ENCODE results near the gene SENP8. TPM values are rescaled to one million over a fixed set of nuclear protein-coding genes. Genes with fewer than 3 reads are reported as not detected.

Gene SENP8
- total RNA-seq, 1 experiment from 2014 or later: 3.8 TPM

DNA sequence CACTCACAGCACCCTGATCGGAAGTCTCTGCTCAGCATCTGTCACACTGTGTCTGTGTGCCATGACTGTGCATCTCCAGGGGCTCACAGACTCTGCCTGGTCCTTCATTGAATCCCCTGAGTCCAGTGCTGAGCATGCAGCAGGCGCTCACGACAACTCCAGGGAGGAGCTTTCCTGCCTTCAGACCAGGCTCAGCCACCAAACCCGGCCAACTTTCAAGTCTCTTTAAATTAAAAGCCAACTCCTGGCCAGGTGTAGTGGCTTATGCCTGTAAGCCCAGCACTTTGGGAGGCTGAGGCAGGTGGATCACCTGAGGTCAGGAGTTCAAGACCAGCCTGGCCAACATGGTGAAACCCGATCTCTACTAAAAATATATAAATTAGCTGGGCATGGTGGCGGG, 55.2 kb downstream of the SENP8 start:
- ChIA-PET CTCF (interaction anchor here (2.2 kb wide), 1 partner anchor 17 kb away, joined by 7 read pairs; no protein-coding TSS in a partner anchor), POLR2A (interaction anchor here (0.6 kb wide), 1 partner anchor 30 kb away, joined by 3 read pairs; no protein-coding TSS in a partner anchor)
- Mint-ChIP-seq H3K9me3 (ENCODE audit: unreplicated experiment) (no peaks in the 10 kb centered on the region), H3K27ac (ENCODE audit: low read depth, unreplicated experiment) (no peak overlapping the region), H3K4me3 (ENCODE audit: unreplicated experiment) (no peak overlapping the region), H3K27me3 (ENCODE audit: insufficient read depth, unreplicated experiment) (no peaks in the 10 kb centered on the region), H3K4me1 (ENCODE audit: insufficient read depth, unreplicated experiment) (peaks cover 22% of the 10 kb centered on the region), H3K36me3 (ENCODE audit: insufficient read depth, unreplicated experiment) (no peaks in the 10 kb centered on the region)
- DNase-seq (ENCODE audit: unreplicated experiment): no peak
- TF ChIP-seq, protein P1, sequence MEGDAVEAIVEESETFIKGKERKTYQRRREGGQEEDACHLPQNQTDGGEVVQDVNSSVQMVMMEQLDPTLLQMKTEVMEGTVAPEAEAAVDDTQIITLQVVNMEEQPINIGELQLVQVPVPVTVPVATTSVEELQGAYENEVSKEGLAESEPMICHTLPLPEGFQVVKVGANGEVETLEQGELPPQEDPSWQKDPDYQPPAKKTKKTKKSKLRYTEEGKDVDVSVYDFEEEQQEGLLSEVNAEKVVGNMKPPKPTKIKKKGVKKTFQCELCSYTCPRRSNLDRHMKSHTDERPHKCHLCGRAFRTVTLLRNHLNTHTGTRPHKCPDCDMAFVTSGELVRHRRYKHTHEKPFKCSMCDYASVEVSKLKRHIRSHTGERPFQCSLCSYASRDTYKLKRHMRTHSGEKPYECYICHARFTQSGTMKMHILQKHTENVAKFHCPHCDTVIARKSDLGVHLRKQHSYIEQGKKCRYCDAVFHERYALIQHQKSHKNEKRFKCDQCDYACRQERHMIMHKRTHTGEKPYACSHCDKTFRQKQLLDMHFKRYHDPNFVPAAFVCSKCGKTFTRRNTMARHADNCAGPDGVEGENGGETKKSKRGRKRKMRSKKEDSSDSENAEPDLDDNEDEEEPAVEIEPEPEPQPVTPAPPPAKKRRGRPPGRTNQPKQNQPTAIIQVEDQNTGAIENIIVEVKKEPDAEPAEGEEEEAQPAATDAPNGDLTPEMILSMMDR (IDR thresholded peaks at IDR 0.05; ENCODE audit: unreplicated experiment): no peak
- no TSS peak for BruUV-seq (replicated peaks)
- intact Hi-C loops (cut with micrococcal nuclease): no loop called here

DNA sequence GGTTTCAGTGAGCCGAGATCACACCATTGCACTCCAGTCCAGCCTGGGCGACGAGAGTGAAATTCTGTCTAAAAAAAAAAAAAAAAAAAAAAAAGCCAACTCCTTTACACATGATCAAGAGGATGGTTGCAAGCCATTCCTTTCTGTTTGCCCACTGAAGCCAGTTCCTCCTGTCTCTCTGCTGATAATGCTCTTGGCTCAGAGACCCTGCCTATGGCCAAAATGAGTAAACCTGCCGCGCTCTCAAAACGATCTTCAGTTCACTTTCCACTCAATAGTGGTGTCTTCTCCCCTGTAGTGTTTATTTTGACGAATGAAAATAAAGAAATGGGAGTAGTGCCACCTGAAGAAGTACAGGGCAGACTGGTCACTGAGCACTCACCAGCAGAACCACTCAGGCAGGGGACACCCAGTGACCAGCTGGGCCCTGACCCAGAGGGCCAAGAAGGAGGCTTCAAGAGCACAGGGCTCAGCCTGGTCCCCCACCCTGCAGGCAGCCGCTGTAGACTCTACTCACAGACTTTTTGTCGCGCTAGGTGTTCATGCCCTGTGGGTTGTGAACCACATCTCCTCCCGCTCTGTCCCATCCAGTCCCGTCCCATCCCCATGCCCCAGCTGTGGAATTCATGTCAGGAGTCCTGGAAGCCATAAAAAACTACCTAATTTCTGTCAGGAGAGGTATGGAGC, 55.8 kb downstream of the SENP8 start:
- ChIA-PET POLR2A (interaction anchor here (0.8 kb wide), 1 partner anchor 18 kb away, joined by 3 read pairs; no protein-coding TSS in a partner anchor), CTCF (interaction anchor here (2.2 kb wide), 1 partner anchor 18 kb away, joined by 7 read pairs; no protein-coding TSS in a partner anchor)

DNA sequence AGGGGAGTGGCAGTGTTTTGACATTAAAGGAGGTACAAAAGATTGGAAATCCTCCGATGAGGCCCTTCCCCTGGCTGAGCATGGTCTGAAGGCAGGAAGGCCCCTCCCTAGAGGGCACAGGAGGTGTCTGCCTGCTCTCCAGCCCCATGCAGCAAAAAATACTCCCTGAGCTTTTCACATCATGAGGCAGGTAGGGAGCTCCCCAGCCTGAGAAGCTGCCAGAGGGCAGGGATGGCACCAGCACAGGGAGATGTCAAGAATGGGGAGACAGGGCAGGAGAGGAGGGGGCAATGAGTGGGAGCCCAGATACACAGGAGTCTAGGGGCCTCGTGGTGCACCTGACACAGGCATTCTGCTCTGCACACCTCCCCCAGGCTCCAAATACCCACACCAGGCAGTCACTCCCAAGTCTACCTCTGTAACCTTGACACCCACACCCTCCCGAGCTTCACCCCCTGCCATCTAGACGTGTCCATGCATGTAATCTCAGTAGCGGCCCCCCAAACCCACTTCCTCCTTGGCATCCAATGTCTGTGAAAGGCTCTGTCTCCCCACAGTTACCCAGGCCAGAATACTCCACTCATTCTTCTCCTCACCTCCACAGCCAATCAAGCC, 56.5 kb downstream of the SENP8 start:
- Mint-ChIP-seq H3K27ac (ENCODE audit: low read depth, unreplicated experiment) (peak overlapping the region; percentile 39), H3K9me3 (ENCODE audit: unreplicated experiment) (no peaks in the 10 kb centered on the region), H3K4me3 (ENCODE audit: unreplicated experiment) (no peak overlapping the region), H3K27me3 (ENCODE audit: insufficient read depth, unreplicated experiment) (no peaks in the 10 kb centered on the region), H3K4me1 (ENCODE audit: insufficient read depth, unreplicated experiment) (peaks cover 11% of the 10 kb centered on the region), H3K36me3 (ENCODE audit: insufficient read depth, unreplicated experiment) (no peaks in the 10 kb centered on the region)
- POLR2A ChIA-PET: interaction anchor here (0.8 to 1.1 kb wide), 2 partner anchors 10 to 18 kb away, joined by 3 read pairs; no protein-coding TSS in a partner anchor
- TF ChIP-seq, protein P1 (IDR thresholded peaks at IDR 0.05; ENCODE audit: unreplicated experiment): no peak
- DNase-seq (ENCODE audit: unreplicated experiment): no peak
- intact Hi-C loops (cut with micrococcal nuclease): no loop called here
- CTCF ChIA-PET: interaction anchor here (2.2 kb wide), 1 partner anchor 18 kb away, joined by 7 read pairs; no protein-coding TSS in a partner anchor
- BruUV-seq (replicated peaks): no TSS peak

More for the DNA sequence above, 55.8 kb downstream of the SENP8 start:
- H3K4me1 Mint-ChIP-seq (ENCODE audit: insufficient read depth, unreplicated experiment): peaks cover 16% of the 10 kb centered on the region
- no peaks in the 10 kb centered on the region for H3K27me3 Mint-ChIP-seq (ENCODE audit: insufficient read depth, unreplicated experiment)
- TF ChIP-seq, protein P1 (IDR thresholded peaks at IDR 0.05; ENCODE audit: unreplicated experiment): no peak
- no peaks in the 10 kb centered on the region for H3K36me3 Mint-ChIP-seq (ENCODE audit: insufficient read depth, unreplicated experiment)
- peak overlapping the region; percentile 39 for H3K27ac Mint-ChIP-seq (ENCODE audit: low read depth, unreplicated experiment)
- intact Hi-C loops (cut with micrococcal nuclease): no loop called here
- H3K4me3 Mint-ChIP-seq (ENCODE audit: unreplicated experiment): no peak overlapping the region
- no TSS peak for BruUV-seq (replicated peaks)
- no peak for DNase-seq (ENCODE audit: unreplicated experiment)
- no peaks in the 10 kb centered on the region for H3K9me3 Mint-ChIP-seq (ENCODE audit: unreplicated experiment)
